ENCODE results near the gene FBXW10B.
A peak's percentile ranks its signal among the peaks of the same experiment; 100 is the strongest.

DNA sequence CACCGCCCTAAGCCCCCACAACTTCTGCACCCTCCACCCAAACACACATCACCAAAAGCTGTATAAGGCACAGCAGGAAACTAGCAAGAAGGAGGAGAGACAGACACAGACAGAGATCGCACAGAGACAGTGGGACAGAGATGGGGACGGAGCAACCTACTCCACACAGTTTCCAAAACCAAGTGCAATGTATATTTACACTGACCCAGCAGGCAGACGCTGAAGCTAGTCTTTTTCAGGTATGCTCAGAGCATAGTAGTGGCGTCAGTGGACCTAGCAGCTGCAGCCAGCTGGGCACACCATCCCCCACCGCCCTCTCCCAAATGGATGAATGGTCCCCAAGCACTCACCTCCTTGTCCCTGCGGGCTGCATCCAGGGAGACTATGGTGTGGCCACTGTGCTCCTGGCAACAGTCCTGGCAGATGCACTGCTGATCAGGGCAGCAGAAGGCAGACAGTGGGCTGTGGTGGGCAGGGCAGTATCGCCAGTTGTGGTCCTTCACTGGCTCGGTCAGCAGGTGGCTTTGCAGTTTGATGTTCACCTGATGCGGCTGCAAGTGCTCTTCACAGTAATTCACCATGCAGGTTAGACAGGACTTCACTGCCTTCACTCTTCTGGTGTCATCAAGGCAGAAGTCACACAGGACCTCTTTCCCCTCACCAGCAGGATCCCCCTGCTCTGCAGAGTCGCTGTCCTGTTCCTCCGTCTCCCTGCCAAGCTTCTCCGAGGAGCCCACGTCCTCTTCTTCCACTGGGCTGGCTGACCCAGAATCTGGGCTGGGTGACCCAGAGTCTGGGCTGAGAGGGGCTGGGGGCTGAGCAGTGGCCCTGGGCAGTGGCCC, 31.5 kb upstream of the FBXW10B start:
- TF ChIP-seq, protein P1, sequence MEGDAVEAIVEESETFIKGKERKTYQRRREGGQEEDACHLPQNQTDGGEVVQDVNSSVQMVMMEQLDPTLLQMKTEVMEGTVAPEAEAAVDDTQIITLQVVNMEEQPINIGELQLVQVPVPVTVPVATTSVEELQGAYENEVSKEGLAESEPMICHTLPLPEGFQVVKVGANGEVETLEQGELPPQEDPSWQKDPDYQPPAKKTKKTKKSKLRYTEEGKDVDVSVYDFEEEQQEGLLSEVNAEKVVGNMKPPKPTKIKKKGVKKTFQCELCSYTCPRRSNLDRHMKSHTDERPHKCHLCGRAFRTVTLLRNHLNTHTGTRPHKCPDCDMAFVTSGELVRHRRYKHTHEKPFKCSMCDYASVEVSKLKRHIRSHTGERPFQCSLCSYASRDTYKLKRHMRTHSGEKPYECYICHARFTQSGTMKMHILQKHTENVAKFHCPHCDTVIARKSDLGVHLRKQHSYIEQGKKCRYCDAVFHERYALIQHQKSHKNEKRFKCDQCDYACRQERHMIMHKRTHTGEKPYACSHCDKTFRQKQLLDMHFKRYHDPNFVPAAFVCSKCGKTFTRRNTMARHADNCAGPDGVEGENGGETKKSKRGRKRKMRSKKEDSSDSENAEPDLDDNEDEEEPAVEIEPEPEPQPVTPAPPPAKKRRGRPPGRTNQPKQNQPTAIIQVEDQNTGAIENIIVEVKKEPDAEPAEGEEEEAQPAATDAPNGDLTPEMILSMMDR (IDR thresholded peaks at IDR 0.05), result peak in 1 of 5 experiments; percentile 6
- TF ChIP-seq POLR2A (IDR thresholded peaks at IDR 0.05) (no peak), EP300 (IDR thresholded peaks at IDR 0.05) (no peak)
